ENCODE results near the gene MVB12B. TPM values are rescaled to one million over a fixed set of nuclear protein-coding genes. Genes with fewer than 3 reads are reported as not detected.

The MVB12B gene
- total and polyA plus RNA-seq, 2 of the 8 experiments (the other 6 are each of a cell fraction or from before 2014, with no cell fraction given): 2.6 to 5.0 TPM

DNA sequence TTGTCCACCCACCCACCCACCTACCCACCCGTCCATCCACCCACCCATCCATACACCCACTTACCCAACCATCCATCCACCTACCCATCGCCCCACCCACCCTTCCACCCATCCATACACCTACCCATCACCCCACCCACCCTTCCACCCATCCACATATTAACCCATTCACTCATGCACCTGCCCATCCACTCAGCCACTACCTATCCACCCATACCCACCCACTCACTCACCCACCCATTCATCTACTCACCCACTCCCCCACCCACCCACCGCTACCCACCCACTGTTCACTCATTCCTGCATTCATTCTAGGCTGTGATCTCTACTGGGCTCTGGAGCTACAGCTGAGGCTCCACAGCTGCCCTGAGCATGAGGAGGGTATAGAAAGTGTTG, 169.6 kb downstream of the MVB12B start:
- no CpG with 5 or more reads among the region's 3 CpGs for WGBS, 2 experiments (ENCODE audit: extremely low coverage in 1 of 2, insufficient coverage in 1 of 2, insufficient read length in 1 of 2, insufficient replicate concordance in 2 of 2, low coverage in 1 of 2, low lambda C conversion rate in 2 of 2, missing lambda C conversion rate in 1 of 2)
- Histone ChIP-seq H3K23me2 (ENCODE audit: low read depth, low read length) (peaks cover 12% of the 10 kb centered on the region; the same call in 1 of the 2 replicates), H3K4me3 (ENCODE audit: extremely low read depth in 1 of 4, insufficient read depth in 2 of 4, low read depth in 3 of 4, low read length in 4 of 4) (no peak overlapping the region), H2BK5ac (ENCODE audit: low read depth, low read length) (no peak overlapping the region), H2AK5ac (ENCODE audit: low read depth, low read length) (no peak overlapping the region), H3K79me1 (ENCODE audit: low read depth, low read length) (no peaks in the 10 kb centered on the region), H4K20me1 (replicated peaks in 1 of 2; ENCODE audit: control insufficient read depth in 1 of 2, insufficient read depth in 2 of 2, low read length in 2 of 2) (peaks cover 0 to 3% of the 10 kb centered on the region in 2 experiments), H4K5ac (ENCODE audit: insufficient read length, low read depth, low read length) (no peak overlapping the region), H2BK15ac (ENCODE audit: low read length) (no peak overlapping the region), H2BK20ac (ENCODE audit: low read length) (no peak overlapping the region), H3K9me3 (ENCODE audit: insufficient read depth in 2 of 2, low read depth in 1 of 2, low read length in 1 of 2) (no peaks in the 10 kb centered on the region), H3K4ac (replicated peaks; ENCODE audit: insufficient read length, low read depth, low read length) (no peak overlapping the region), H2AFZ (ENCODE audit: low read length) (no peak overlapping the region), H3K56ac (replicated peaks; ENCODE audit: insufficient read length, low read depth, low read length) (no peak overlapping the region), H3K14ac (ENCODE audit: insufficient read length) (no peak overlapping the region), H3K27ac (ENCODE audit: low read depth, low read length) (no peak overlapping the region), H3K4me1 (replicated peaks in 1 of 4; ENCODE audit: control insufficient read depth in 3 of 4, insufficient read depth in 4 of 4, low read length in 3 of 4) (peaks cover 0 to 11% (median 7%) of the 10 kb centered on the region in 4 experiments; a peak in 6 of 7 replicates), H3K9ac (replicated peaks in 1 of 4; ENCODE audit: extremely low read depth in 1 of 4, low read depth in 3 of 4, low read length in 3 of 4) (no peak overlapping the region), H3K18ac (ENCODE audit: extremely low read depth, low read length) (no peak overlapping the region), H4K91ac (replicated peaks; ENCODE audit: insufficient read length, low read length) (no peak overlapping the region), H3K79me2 (ENCODE audit: control insufficient read depth in 1 of 2, insufficient read depth in 2 of 2, low read length in 2 of 2) (no peaks in the 10 kb centered on the region), H3K27me3 (replicated peaks in 1 of 4; ENCODE audit: control insufficient read depth in 3 of 4, extremely low read depth in 1 of 4, insufficient read depth in 3 of 4, low read length in 3 of 4) (peaks cover 0 to 10% (median 3%) of the 10 kb centered on the region in 4 experiments; a peak in 5 of 7 replicates), H3K4me2 (ENCODE audit: insufficient read depth in 1 of 2, low read depth in 2 of 2, low read length in 2 of 2) (no peak overlapping the region), H2BK120ac (replicated peaks; ENCODE audit: low read depth, low read length) (no peak overlapping the region), H4K8ac (ENCODE audit: extremely low read depth, insufficient read depth, low read length) (no peak overlapping the region), H2BK12ac (ENCODE audit: low read depth, low read length) (no peak overlapping the region), H3K36me3 (ENCODE audit: control insufficient read depth in 2 of 4, insufficient read depth in 4 of 4, low read length in 3 of 4) (no peaks in the 10 kb centered on the region), H3K23ac (ENCODE audit: insufficient read length) (no peak overlapping the region)
- DNase-seq (ENCODE audit: low read depth in 1 of 2, low spot score in 2 of 2) (no peak), FAIRE-seq (no peak)
- POLR2A ChIA-PET (ENCODE audit: partially characterized antibody): no interaction called here
- CTCF ChIA-PET (ENCODE audit: partially characterized antibody): interaction anchor here (1.6 to 10.6 kb wide), 4 partner anchors 14 to 67 kb away, joined by 5 to 276 read pairs (median 84); no protein-coding TSS in a partner anchor
- TF ChIP-seq, protein P1, sequence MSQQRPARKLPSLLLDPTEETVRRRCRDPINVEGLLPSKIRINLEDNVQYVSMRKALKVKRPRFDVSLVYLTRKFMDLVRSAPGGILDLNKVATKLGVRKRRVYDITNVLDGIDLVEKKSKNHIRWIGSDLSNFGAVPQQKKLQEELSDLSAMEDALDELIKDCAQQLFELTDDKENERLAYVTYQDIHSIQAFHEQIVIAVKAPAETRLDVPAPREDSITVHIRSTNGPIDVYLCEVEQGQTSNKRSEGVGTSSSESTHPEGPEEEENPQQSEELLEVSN (IDR thresholded peaks at IDR 0.05): no peak
- no peak for TF ChIP-seq SUZ12 (IDR thresholded peaks at IDR 0.05; ENCODE audit: low read length)
